Parathyroid adenoma (tissue), 2 donors: ENCODE data around the gene DGCR8.
"Not testable (repeated sequence)": the region's sequence is repeated elsewhere in the genome, so short reads cannot be mapped to it uniquely, and the experiment has no call there.

Experiments
- H2AFZ ChIP-seq: fragments of 300-600 bp; sonication (generic); one replicate; pipeline ENCODE4 v1.7.0; 2017; ENCODE audit warnings: antibody characterized with exemption, mild to moderate bottlenecking
- H3K27ac ChIP-seq: fragments of 300-600 bp; sonication (generic); one replicate; pipeline ENCODE4 v1.7.0; 2017
- H3K27me3 ChIP-seq: fragments of 300-600 bp; sonication (generic); one replicate; pipeline ENCODE4 v1.7.0; 2017; ENCODE audit warnings: low read length; ENCODE audit not compliant: control insufficient read depth, insufficient read depth
- H3K36me3 ChIP-seq: fragments of 300-600 bp; sonication (generic); one replicate; pipeline ENCODE4 v1.7.0; 2017; ENCODE audit warnings: low read length; ENCODE audit not compliant: control insufficient read depth, insufficient read depth
- H3K4me1 ChIP-seq: fragments of 300-600 bp; sonication (generic); one replicate; pipeline ENCODE4 v1.7.0; 2017; ENCODE audit warnings: control low read depth
- H3K4me2 ChIP-seq: fragments of 300-600 bp; sonication (generic); one replicate; pipeline ENCODE4 v1.7.0; 2017; ENCODE audit warnings: low read length
- H3K4me3 ChIP-seq: fragments of 300-600 bp; sonication (generic); one replicate; pipeline ENCODE4 v1.7.0; 2017; ENCODE audit warnings: low read depth, low read length
- H3K79me2 ChIP-seq: fragments of 300-600 bp; sonication (generic); one replicate; pipeline ENCODE4 v1.7.0; 2017; ENCODE audit warnings: control low read depth
- H3K9ac ChIP-seq: fragments of 300-600 bp; sonication (generic); one replicate; pipeline ENCODE4 v1.7.0; 2017; ENCODE audit warnings: mild to moderate bottlenecking
- H3K9me3 ChIP-seq: fragments of 300-600 bp; sonication (generic); one replicate; pipeline ENCODE4 v1.7.0; 2017; ENCODE audit warnings: low read length; ENCODE audit not compliant: control insufficient read depth
- CTCF ChIP-seq: fragments of 300-600 bp; sonication (generic); IDR thresholded peaks from one replicate; pipeline ENCODE4 v1.7.0; 2017; ENCODE audit warnings: antibody characterized with exemption, mild to moderate bottlenecking
- donor health status: primary hyperparathyroidism.

Gene DGCR8

GRCh38 chr22:20064545-20065262, 15.3 kb upstream of the DGCR8 start:
- no peak overlapping the region for H3K4me3 ChIP-seq
- no peak for TF ChIP-seq CTCF
- H3K27me3 ChIP-seq, result no peaks in the 10 kb centered on the region
- H3K4me1 ChIP-seq, result no peaks in the 10 kb centered on the region
- no peaks in the 10 kb centered on the region for H3K9me3 ChIP-seq
- no peak overlapping the region for H2AFZ ChIP-seq
- H3K9ac ChIP-seq, result no peak overlapping the region
- no peaks in the 10 kb centered on the region for H3K36me3 ChIP-seq
- H3K4me2 ChIP-seq, result no peak overlapping the region
- no peak overlapping the region for H3K27ac ChIP-seq
- H3K79me2 ChIP-seq, result no peaks in the 10 kb centered on the region

- H3K4me2 ChIP-seq, result no peak overlapping the region
- H3K9me3 ChIP-seq, result no peaks in the 10 kb centered on the region
- no peaks in the 10 kb centered on the region for H3K79me2 ChIP-seq
- no peak overlapping the region for H2AFZ ChIP-seq
- no peaks in the 10 kb centered on the region for H3K27me3 ChIP-seq
- no peak overlapping the region for H3K27ac ChIP-seq
- H3K4me1 ChIP-seq, result no peaks in the 10 kb centered on the region
- no peak overlapping the region for H3K4me3 ChIP-seq
- no peak for TF ChIP-seq CTCF
- no peaks in the 10 kb centered on the region for H3K36me3 ChIP-seq
- H3K9ac ChIP-seq, result no peak overlapping the region
These were observed 14.0 kb upstream of the DGCR8 start for GRCh38 chr22:20065896-20066616.

GRCh38 chr22:20066617-20067383, 13.2 kb upstream of the DGCR8 start:
- Histone ChIP-seq H3K4me3 (no peak overlapping the region), H3K27me3 (no peaks in the 10 kb centered on the region), H3K36me3 (no peaks in the 10 kb centered on the region), H3K4me1 (no peaks in the 10 kb centered on the region), H3K79me2 (no peaks in the 10 kb centered on the region), H3K27ac (no peak overlapping the region), H2AFZ (no peak overlapping the region), H3K9me3 (no peaks in the 10 kb centered on the region), H3K4me2 (no peak overlapping the region), H3K9ac (no peak overlapping the region)
- TF ChIP-seq CTCF, result no peak

- not testable (repeated sequence) for H3K27ac ChIP-seq, H3K9ac ChIP-seq, H3K4me1 ChIP-seq
These were observed 12.7 kb upstream of the DGCR8 start for GRCh38 chr22:20067384-20067682.

GRCh38 chr22:20068640-20069039, 11.4 kb upstream of the DGCR8 start:
- Histone ChIP-seq H3K27ac (no peak overlapping the region), H3K9me3 (no peaks in the 10 kb centered on the region), H3K4me2 (no peak overlapping the region), H3K4me1 (no peaks in the 10 kb centered on the region), H3K27me3 (no peaks in the 10 kb centered on the region), H3K9ac (no peak overlapping the region), H3K36me3 (no peaks in the 10 kb centered on the region), H3K4me3 (no peak overlapping the region), H2AFZ (no peak overlapping the region), H3K79me2 (no peaks in the 10 kb centered on the region)
- TF ChIP-seq CTCF, result no peak

More at GRCh38 chr22:20067384-20067682, 12.7 kb upstream of the DGCR8 start:
- not testable (repeated sequence) for H3K4me2 ChIP-seq, H2AFZ ChIP-seq, H3K9me3 ChIP-seq, H3K4me3 ChIP-seq, H3K36me3 ChIP-seq, H3K27me3 ChIP-seq, H3K79me2 ChIP-seq
